ENCODE measurements around the gene SORBS1.

GRCh38 chr10:95346715-95347401, 214.3 kb downstream of the SORBS1 start:
- TF ChIP-seq CTCF (IDR thresholded peaks at IDR 0.05; ENCODE audit: low read length): no peak
- TF ChIP-seq EZH2phosphoT487 (IDR thresholded peaks at IDR 0.05; ENCODE audit: low read length): no peak
